GDM1 (cell line): ENCODE data around the gene THSD7B.
"Not testable (repeated sequence)": the region's sequence is repeated elsewhere in the genome, so short reads cannot be mapped to it uniquely, and the experiment has no call there.

Experiments
- DNase-seq: peaks from one replicate; lab custom pipeline; 2025; lab: John Stamatoyannopoulos, UW

The THSD7B gene

GRCh38 chr2:137261881-137262585 lies 496.7 kb downstream of the THSD7B start:
- no peak for DNase-seq

- no peak for DNase-seq
Observed at GRCh38 chr2:137262594-137262993, 497.2 kb downstream of the THSD7B start.

GRCh38 chr2:137287913-137288639 lies 522.7 kb downstream of the THSD7B start:
- DNase-seq, result no peak

GRCh38 chr2:137291836-137292570 lies 526.7 kb downstream of the THSD7B start:
- DNase-seq, result no peak

- DNase-seq, result no peak
Observed at GRCh38 chr2:137298377-137298776, 533.0 kb downstream of the THSD7B start.

- no peak for DNase-seq
Observed at GRCh38 chr2:137300987-137301386, 535.6 kb downstream of the THSD7B start.

GRCh38 chr2:137302957-137303356 lies 537.6 kb downstream of the THSD7B start:
- DNase-seq, result no peak

- no peak for DNase-seq
Observed at GRCh38 chr2:137316075-137316474, 550.7 kb downstream of the THSD7B start.

- DNase-seq, result no peak
Observed at GRCh38 chr2:137321566-137321965, 556.2 kb downstream of the THSD7B start.

- DNase-seq, result not testable (repeated sequence)
Observed at GRCh38 chr2:137331562-137331961, 566.2 kb downstream of the THSD7B start.

- no peak for DNase-seq
Observed at GRCh38 chr2:137333386-137334165, 568.2 kb downstream of the THSD7B start.

- no peak for DNase-seq
Observed at GRCh38 chr2:137336067-137336466, 570.7 kb downstream of the THSD7B start.

GRCh38 chr2:137339051-137339450 lies 573.7 kb downstream of the THSD7B start:
- DNase-seq, result no peak

- DNase-seq, result no peak
Observed at GRCh38 chr2:137345994-137346393, 580.6 kb downstream of the THSD7B start.

- no peak for DNase-seq
Observed at GRCh38 chr2:137348301-137348700, 583.0 kb downstream of the THSD7B start.

- no peak for DNase-seq
Observed at GRCh38 chr2:137357634-137358033, 592.3 kb downstream of the THSD7B start.

- DNase-seq, result no peak
Observed at GRCh38 chr2:137367361-137367760, 602.0 kb downstream of the THSD7B start.

- no peak for DNase-seq
Observed at GRCh38 chr2:137369106-137369505, 603.8 kb downstream of the THSD7B start.

GRCh38 chr2:137379186-137379585 lies 613.8 kb downstream of the THSD7B start:
- DNase-seq, result no peak

- no peak for DNase-seq
Observed at GRCh38 chr2:137380610-137381009, 615.3 kb downstream of the THSD7B start.

GRCh38 chr2:137381731-137382130 lies 616.4 kb downstream of the THSD7B start:
- DNase-seq, result no peak

GRCh38 chr2:137383391-137383790 lies 618.0 kb downstream of the THSD7B start:
- no peak for DNase-seq
